OCI-LY3 (cell line): ENCODE measurements around the gene GSG1L.

Experiments used
- CTCF ChIP-seq: fragments of 200-600, 300-600 bp; sonication (generic); IDR thresholded peaks from 2 replicates; pipeline ENCODE4 v1.5.1; 2014; ENCODE audit warnings: antibody characterized with exemption, low read length, low read depth
- EZH2phosphoT487 ChIP-seq: fragments of 200-600 bp; shearing (Covaris generic); IDR thresholded peaks from 2 replicates; pipeline ENCODE4 v1.6.1; 2018; ENCODE audit warnings: antibody characterized with exemption, mixed run types, low read depth

GRCh38 chr16:27880287-27880686 is 183.2 kb downstream of the GSG1L start:
- TF ChIP-seq CTCF: no peak
- no peak for TF ChIP-seq EZH2phosphoT487
